GM18499 (cell line): ENCODE results near the gene ORM1.

Source experiments
- ATAC-seq: cut with Tn5 transposase; IDR thresholded peaks from one replicate; pipeline ENCODE4 v1.9.1; 2021; ENCODE audit warnings: moderate number of reproducible peaks; ENCODE audit not compliant: insufficient read depth, unreplicated experiment

Gene ORM1

DNA sequence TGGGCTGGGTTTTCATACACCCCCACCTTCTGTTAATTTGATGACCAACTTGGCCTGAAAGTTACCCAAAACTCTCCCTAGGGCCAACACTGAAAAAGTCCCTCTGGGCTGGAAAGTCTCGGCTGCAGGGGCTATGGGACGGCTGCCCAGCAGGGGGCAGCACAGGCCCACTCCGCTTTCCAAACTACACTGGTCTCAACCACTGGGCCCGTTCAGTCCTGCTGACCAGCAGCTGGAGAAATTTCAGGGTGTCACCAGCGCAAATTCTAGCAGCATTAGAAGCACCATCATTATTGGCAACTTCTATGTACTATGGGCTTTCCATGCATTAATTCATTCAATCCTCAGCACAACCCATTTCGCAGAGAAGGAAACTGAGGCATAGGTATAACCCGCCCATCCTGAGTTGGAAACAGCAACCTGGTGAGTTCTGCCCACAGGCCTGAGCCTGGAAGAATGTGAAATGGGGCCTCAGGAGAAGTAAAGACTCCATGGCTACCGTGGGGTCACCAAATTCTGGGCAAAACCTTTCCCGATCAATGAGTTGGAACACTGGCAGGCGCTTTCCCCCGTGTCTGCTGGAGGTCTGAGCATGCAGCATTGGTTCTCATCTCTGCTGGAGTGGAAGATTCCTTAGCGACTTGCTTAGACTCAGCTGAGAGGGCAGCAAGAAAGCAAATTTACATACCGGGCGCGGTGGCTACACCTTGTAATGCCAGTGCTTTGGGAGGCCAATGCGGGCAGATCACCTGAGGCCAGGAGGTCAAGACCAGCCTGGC is 16.4 kb downstream of the ORM1 start:
- ATAC-seq = no peak

- no peak for ATAC-seq
Observed at GRCh38 chr9:114341152-114341830, 18.4 kb downstream of the ORM1 start.

- ATAC-seq = no peak
Observed at GRCh38 chr9:114341991-114342390, 19.1 kb downstream of the ORM1 start.

DNA sequence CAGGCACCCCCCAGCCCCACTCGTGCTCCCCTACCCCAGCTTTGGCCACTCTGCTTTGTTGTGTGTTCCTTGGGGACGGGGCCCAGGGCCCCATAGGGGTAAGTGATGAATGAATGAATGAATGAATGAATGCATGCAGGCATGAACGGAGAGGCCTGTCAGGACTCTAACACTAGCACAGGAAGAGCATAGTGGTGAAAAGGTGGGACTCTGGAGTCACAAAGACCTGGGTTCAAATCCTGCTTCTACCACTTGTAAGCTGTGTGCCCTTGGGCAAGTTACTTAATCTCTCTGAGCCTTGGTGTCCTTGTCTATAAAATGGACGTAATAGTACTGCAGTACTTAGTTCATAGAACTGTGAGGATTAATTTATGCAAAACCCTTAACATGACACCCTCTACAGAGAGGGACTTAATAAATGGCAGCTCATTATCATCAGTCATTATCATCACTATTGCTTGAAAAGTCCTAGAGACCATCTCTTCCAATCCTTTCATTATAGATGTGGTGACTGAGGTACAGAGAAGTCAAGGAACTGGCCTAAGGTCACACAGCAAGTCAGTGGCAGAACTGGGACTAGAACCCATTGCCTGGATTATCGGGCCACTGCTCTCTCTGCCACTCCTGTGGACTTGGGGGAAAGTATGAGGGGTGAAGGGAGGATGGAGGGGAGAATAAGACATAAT is 20.0 kb downstream of the ORM1 start:
- no peak for ATAC-seq

DNA sequence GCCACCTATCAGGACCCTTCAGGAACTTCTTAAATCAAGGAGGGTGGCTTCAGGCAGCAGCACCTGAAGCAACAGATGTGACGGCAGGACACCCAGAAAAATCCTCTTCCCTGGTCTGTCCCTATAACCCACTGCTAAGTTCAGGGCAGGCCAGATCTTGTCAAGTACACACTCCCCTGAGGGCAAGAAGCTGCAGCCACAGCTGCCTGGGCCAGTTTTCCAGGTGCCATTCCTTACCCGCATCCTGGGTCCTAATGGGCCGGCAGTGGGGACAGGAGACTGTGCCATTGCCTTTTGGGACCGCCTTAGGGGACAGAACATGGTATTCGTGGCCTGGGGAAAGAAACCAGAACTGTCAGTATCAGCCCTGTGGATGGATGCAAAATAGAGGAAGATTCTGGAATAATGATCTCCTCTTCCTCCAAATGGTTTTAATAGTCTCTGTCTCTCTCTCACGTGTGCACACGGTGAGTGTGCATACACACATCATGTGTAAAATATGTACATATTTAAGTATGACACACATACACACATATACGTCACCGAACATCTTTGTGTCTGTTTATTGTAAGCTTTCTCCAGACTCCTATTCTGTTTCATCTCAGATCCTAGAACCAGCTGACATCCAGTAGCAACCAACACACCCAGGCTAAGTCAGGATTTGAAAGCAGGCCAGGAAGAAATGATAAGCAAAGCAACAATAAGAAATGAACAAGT is 20.7 kb downstream of the ORM1 start:
- ATAC-seq = no peak

- ATAC-seq = no peak
Observed at GRCh38 chr9:114344188-114344566, 21.3 kb downstream of the ORM1 start.

DNA sequence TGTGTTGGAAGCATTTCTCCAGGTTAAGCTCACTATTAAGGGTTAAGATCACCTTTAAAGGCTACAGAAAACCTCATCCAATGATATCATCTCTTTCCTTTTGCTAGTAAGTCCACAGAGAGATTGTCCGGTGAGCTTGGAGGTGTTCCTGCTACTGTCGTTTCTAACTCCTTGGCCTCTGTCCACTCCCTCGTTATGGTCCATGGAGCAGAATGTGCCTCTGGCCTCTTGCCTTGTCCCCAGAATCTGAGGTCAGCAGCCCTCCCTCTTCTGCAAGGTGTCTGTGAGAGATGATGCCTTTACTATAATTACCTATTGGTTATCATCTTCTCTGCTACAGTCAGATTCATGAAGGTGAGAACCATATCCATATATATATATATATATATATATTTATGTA is 21.8 kb downstream of the ORM1 start:
- ATAC-seq = no peak

- no peak for ATAC-seq
Observed at GRCh38 chr9:114345493-114346065, 22.7 kb downstream of the ORM1 start.

GRCh38 chr9:114346146-114346545 is 23.2 kb downstream of the ORM1 start:
- ATAC-seq = no peak

DNA sequence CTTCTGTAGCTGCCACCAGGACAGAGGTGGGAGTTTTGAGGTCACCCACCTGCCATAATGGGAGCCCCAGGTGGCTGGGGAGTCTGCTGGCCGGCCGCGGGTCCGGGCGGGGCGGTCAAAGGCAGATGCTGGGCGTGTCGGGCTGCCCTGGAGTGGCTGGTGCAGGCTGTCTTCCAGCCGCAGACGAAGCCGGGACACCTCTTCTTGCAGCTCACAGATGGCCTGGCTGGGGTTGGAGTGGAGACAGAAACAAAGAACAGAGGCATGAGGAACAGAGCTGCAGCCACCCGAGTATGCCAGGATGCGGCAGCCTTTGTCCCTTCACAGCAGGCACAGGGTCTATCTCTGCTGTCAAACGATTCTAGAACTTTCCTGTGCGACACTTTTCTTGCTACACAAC is 24.8 kb downstream of the ORM1 start:
- ATAC-seq = no peak

DNA sequence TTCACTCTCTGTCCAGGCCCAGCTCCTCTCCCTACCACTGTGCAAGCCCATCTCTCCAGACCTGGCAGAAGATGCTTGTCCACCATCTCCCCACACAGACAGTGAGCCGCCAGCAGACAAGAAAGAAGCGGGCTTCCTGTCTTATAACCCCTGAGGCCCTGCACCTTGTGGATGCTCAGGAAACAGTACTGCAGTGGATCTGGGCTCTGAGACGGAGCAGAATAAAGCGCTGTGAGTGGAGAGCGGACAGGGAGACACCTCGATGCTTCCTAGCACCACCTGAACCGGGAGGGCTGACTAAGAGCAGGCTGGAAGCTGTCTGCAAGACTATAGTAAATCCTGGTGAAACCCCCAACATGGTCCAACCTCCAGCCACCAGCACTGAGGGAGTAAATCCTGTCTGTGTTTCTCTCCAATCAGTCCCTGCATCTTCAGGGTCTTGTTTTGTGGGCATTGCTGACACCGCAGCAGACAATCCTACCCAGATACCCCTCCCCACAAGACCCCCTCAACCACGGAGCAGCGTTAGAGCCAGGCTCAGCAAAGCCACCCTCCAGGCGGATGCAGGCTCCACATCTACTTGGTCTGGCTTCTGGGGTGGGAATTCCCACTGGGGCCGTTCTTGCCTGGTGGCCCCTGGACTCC is 25.5 kb downstream of the ORM1 start:
- no peak for ATAC-seq

DNA sequence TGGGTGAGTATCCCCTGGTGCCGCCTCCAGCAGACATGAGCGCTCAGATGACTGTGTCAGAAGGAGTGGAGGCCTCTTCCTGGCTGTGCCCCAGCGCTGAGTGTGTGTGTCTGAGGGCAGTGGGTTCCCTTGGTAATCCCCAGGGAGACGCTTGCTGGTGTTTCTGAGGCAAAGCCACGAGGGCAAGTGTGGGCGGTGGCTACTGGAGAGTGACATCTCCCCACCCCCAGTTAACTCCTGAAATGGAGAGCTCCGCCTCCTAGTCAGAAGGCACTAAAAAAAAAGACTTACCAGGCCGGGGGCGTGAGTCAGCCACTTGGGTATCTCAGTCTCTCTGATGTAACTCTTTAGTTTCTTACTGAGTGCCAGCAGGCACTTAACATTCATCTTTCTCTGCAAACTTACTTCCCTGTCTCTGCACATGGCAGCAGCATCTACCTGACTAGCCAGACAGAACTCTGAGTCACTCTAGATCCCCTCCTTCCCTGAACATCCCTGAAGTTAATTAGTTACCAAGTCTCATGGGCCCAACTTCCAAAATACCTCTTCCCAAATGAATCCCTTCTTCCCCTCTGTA is 26.1 kb downstream of the ORM1 start:
- peak; percentile 83 for ATAC-seq

GRCh38 chr9:114349713-114350480 is 27.0 kb downstream of the ORM1 start:
- ATAC-seq = no peak

DNA sequence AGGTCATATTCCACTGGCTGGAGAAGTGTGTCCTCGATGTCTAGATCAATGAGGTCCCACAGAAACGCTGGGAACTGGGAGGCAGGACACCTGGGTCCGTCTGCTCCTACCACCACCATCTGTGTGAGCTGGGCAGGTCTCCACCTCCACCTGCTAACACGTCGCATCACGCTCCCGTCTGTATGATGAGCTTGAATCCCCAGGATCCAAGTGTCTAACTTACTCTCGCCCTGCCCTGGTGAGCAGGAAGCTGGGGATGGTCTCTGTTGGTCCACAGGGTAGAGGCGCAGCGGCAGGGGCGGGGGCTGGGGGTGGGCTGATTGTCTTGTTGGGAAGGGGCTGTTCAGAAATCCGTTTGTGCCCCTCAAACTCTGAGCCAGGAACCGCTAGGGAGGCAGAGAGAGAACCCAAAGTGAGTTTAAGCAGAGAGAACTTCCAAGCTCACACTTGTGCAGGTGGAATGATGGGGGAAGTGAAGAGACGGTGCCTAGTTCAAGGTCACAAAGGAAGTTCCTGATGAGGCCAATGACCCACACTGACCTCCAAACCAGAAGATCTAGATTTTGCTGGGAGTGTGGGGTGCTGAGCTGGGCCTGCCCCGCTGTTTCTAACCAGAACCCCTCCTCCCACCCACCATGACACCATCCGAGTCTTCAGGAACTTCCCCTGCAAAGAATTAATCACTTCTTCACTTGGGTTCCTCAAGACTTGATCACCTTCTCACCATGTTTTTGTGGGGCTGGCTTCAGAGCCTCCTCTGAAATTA is 27.9 kb downstream of the ORM1 start:
- ATAC-seq = no peak

- ATAC-seq = no peak
Observed at GRCh38 chr9:114351932-114352331, 29.0 kb downstream of the ORM1 start.

DNA sequence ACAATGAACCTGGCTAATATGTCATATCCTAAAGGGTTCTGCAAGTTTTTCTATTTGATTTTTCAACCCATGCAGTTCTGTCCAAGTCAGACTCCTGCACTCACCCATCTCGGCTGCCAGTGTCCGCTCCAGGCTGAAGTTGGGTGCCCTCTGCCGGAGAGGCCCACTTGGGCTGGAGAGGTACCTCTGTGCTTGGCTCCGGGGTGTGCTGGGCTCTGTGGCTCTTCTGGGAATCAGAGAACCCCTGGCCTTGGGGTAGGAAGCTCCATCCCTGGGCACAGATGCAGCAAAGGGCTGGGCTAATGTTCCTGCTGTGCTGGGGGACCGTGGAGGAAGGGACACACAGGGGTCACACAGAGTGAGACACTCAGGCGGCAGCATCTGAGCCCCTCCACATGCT is 32.9 kb downstream of the ORM1 start:
- no peak for ATAC-seq

- no peak for ATAC-seq
Observed at GRCh38 chr9:114356792-114357191, 33.9 kb downstream of the ORM1 start.

DNA sequence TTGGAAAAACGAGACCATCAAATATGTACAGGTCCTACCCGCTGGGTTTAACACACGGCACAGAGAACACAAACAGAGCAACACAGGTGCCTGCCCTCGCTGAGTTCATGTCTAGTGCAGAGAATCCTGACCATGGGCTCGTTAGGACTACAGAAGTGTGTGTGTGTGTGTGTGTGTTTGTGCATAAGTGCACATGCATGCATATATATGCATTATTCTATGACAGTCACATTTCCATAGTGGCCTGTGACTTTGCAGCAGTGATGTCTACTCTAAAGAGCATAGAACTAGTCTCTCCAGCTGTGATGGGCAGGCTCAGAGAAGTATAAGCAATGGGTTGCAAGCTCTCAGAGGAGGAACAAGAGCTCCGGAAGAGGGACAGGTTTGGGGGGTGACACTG is 34.5 kb downstream of the ORM1 start:
- ATAC-seq = no peak
